Iris pigment epithelial cell (primary cell): ENCODE data around the gene ALG1L2.
A peak's percentile ranks its signal among the peaks of the same experiment; 100 is the strongest.
"Not testable (repeated sequence)": the region's sequence is repeated elsewhere in the genome, so short reads cannot be mapped to it uniquely, and the experiment has no call there.

ENCODE experiments used
- DNase-seq: peaks from one replicate; pipeline ENCODE4 v3.0.0-alpha.2; 2011; ENCODE audit warnings: low read depth

The ALG1L2 gene

DNA sequence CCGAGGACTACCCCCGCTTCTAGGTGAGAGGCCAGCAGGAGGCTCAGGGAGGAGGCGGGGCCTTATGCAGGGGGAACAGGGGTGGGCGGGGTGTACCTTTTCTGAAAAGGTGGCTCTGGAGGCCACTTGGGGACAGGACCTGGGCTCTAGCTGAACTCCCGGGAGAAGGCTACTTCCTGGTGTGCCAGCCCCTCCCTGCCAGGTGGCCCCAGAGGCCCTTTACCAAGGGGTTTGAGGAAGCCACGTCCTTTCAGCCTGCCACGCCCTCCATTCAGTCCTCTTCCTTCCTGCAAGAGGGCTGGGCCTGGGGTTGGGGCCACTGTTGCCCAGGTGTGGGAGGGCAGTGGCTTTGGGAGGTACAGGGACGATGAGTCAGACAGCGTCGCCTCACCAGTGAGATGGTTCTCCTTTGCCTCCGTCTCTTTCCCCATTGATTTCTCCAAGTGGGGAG is 12.9 kb downstream of the ALG1L2 start:
- DNase-seq: not testable (repeated sequence)

DNA sequence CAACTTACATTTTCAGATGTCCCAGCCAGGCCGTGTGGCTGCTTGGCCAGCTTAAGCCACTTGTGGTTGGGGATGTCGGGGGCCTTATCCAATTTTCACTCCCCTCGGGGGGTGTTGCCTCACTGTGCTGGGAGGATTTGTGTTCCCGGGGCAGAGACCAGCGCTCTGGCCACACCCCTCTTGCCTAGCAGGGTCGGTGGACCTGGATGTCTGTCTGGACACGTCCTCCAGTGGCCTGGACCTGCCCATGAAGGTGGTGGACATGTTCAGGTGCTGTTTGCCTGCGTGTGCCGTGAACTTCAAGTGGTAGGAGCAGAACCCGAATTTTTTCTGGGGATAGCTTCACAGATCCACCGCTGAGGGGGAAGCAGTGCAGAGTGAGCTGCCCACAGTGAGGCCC is 14.2 kb downstream of the ALG1L2 start:
- DNase-seq: not testable (repeated sequence)

DNA sequence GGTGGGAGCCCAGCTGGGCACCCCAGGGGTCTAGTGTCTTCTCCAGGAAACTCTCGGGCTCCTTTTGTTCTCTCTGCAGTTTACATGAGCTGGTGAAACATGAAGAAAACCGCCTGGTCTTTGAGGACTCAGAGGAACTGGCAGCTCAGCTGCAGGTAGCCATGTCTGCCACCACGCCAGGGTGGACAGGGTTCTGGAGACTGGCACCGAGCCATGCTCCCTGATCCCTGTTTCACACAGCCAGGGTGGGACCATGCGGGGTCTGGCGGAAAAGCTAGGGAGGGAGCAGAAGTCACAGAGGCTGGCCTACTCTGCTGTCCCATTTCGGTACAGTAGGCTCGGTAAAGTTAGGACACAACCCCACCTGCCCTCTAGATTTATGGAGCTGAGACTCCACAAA is 15.5 kb downstream of the ALG1L2 start:
- DNase-seq: not testable (repeated sequence)

DNA sequence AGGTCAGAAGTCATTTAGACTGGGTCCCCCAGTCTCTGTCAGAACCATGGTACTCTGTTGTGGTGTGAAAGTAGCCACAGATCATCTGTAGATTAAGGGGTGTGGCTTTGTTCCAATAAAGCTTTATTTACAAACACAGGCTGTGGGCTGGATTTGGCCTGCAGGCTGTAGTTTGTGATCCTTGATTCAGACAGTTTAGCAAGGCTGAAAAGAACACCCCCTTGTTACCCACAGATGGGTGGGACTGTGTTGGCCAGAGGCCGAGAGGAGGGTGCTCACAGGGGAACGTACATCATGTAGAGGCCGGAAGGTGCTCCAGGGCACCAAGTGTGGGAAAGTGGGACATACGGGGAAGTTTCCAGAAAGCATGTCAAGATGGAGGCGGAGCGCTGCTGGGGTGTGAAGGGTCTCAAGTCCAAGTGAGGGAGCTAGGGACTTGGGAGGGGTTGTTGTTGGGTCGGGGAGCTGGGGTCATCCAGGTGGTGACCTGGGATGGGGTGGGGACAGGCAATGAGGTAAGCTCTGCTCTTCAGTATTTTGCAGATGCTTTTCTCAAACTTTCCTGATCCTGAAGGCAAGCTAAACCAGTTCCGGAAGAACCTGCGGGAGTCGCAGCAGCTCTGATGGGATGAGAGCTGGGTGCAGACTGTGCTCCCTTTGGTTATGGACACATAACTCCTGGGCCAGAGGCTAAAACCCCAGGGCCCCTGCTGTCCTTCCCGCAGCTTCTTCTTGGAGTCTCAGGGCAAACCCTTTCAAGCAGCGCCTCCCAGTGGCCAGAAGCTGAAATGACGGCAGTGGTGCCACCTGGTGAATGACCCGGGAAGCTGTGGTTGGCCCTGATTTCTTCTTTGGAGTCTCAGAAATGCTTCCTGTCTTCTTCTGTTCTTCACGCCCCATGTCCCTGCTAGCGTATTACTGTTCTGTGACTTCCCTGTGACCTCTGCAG is 16.3 kb downstream of the ALG1L2 start:
- DNase-seq: not testable (repeated sequence)

DNA sequence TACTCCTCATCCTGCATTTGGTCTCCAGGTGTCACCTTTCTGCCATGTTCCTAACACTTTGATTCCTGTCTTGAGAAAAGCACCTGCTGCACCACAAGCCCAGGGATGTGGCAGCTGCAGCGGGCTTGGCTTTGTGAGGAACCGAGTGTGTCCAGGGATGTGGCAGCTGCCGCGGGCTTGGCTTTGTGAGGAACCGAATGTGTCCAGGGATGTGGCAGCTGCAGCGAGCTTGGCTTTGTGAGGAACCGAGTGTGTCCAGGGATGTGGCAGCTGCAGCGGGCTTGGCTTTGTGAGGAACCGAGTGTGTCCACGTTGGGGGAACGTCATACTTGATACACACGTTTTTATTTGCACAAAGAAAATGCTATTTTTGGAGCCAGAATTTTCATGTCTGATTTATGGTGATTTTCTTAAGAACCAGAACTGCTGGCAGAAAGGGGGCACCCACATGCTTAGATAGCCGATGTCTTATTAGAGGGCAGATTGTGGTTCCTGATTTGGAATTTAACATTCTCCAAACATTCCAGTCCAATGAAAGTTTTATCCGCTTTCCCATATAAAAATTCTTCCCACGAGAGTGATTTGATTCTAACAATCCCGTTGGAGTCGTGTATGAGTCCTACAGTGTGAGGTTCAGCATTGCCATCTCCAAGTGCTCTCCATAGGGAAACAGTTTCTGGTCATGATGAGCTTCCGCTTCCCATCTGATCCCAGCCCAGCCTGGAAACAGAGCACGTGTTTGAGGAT is 17.2 kb downstream of the ALG1L2 start:
- DNase-seq: not testable (repeated sequence)

DNA sequence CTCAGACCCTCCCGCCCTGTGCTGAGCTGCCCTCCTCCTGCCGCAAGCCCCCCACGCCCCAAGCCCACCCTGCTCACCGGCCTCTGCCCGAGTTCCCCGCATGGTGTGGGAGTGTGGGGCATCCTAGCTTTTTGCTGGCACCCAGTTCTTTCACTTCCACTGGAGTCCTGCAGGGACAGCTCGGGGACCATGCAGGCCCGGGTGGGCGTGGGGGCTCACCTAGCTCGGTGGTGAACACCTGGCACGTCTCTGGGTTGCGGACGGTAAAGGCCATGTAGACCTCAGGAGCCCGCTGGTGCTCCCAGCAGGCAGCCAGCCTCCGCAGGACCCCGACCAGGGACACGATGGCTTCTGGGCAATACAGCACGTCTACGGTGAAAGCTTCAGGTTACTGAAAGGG is 20.9 kb downstream of the ALG1L2 start:
- DNase-seq: not testable (repeated sequence)

DNA sequence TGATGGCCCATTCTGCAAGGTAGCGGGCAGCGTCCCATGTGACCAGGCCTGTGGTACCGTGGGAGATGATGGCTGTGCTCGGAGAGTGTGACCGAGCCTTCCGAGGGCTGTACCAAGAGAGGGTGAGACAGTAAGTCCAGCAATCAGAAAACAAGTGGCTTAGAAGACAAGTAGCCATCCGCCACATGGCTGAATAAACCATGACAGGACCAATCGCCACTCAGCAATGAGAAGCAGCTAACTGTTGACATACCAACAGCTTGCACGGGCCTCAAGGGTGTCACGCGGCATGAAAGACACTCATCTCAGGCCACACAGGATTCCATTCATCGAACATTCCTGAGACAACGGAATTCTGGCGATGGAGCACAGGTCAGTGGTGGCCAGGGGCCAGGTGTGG is 22.6 kb downstream of the ALG1L2 start:
- DNase-seq: peak; percentile 40

DNA sequence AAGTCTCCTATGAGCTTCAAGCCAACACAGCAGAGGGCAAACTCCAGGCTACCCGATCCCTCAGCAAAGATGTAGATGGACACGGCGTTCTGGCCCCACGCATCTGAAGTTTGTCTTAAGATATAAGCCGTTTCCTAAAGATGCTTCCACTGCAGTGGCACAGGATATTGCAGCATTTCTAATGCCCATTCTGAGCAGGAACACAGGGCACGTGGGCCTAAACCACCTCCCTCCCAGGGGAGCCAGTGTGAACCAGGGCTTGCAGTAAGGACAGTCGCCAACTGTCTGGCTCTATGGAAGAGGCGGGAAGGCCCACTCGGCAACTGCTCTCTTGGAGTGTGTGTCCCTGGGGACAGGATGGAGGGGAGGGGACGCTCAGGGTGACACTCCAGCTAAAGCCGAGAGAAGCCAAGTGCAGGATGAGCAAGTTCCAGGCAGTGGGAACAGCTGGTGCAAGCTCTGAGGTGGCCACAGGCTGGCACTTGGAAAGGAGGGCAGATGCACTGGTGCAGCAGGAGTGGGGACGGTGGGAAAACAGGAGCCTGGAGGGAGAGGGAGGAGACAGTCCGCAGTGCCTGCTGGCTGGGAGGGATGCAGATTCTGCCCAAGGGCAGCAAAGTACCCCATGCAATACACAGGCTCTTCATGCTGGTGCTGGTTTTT is 25.8 kb downstream of the ALG1L2 start:
- not testable (repeated sequence) for DNase-seq

DNA sequence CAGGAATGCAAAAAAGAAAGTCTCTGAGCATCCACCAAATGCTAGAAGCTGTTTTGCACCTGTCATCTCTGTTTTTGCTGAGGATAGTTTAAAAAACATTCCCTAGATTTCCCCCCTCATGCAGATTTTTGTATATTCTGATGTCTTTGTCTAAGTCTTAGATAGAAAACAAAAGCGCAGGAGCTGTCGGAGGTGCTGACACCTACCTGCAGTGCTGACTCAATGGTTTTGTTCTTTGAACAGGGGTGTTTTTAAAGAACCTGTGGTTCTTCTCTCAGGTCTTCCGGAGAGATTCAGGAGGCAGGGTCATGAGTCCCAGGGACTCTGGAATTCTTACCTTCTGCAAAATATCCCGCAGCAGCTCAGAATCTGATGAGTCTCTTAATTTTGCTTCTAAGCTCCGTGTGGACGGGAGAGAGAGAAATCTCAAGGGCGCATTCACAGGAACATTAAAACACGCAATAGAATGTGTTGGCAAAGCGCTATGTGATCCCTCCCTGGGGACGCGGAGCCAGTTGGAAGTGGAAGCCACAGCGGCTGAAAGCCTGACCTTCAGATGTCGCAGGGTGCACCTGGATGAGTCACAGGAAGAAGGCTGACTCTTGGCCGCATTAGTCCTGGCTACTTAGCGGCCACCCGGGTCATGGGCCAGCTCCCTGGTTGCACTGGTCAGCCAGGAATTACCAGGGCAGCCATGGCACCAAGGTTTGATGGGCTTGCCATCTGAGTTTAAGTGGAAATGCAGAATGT is 27.4 kb downstream of the ALG1L2 start:
- DNase-seq: not testable (repeated sequence)

DNA sequence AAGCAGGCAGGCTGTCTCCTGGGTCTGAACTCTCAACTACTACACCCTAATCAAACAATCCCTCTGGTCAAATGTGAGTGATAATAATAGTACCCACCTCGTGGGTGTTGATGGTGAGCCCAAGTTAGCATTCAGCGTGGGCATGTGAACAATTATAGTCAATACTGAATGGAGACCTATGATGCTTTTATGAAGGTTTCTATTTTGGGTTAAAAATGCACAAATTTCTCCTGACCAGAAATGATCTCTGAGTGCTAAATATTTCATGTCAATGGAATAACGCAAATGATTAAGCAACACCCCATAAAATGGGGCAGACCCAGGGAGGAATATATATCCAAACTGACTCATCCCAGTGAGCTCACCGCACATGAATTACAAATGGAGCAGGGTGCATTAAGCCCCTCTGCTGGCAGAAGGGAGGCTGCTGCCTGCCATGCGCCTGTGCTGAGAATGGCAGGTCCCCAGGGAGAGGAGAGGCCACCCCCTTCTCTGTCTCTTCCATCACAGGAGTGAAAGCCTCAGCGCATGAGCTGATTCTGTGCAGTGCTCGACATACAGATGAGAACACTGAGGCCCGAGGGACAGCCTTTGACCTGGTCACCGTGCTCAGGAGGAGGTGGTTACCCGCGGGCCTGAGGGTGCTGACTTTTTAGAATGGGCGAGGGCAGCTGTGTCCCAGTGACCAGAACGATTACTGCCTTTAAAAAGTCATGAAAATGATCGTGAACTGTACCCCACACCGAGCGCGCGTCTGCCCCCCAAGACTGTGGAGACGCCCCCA is 28.9 kb downstream of the ALG1L2 start:
- peak; percentile 69 for DNase-seq

DNA sequence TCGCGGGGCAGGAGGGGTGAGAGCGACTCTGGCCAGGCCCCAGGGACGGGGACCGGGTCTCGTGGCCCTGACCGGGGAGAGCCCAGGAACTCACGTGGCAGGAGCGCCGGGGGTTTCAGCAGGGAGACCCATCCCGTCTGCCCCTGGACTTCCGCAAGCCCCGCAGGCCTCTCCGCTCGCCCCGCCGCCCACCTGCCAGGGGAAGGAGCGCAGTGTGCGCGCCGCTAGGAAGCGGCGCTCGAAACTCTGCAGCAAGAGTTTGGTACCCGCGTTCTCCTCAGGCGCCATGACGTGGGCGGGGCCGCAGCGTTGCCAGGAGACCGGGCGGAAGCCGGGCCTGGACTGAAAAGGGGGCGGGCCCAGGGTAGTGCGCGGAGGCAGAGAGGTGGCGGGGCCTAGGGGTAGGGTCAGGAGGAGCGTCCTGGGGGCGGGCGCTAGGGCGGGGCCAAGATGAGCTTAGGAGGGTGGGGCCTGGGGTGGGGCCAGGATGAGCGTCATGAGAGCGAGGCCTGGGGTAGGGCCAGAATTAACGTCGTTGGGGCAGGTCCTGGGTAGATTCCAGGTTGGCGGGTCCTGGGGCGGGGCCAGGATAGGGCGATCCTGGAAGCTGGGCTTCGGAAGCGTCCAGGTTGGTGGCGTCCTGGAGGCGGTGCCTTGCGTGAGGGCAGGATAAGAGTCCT is 29.7 kb downstream of the ALG1L2 start:
- DNase-seq: peak; percentile 98

DNA sequence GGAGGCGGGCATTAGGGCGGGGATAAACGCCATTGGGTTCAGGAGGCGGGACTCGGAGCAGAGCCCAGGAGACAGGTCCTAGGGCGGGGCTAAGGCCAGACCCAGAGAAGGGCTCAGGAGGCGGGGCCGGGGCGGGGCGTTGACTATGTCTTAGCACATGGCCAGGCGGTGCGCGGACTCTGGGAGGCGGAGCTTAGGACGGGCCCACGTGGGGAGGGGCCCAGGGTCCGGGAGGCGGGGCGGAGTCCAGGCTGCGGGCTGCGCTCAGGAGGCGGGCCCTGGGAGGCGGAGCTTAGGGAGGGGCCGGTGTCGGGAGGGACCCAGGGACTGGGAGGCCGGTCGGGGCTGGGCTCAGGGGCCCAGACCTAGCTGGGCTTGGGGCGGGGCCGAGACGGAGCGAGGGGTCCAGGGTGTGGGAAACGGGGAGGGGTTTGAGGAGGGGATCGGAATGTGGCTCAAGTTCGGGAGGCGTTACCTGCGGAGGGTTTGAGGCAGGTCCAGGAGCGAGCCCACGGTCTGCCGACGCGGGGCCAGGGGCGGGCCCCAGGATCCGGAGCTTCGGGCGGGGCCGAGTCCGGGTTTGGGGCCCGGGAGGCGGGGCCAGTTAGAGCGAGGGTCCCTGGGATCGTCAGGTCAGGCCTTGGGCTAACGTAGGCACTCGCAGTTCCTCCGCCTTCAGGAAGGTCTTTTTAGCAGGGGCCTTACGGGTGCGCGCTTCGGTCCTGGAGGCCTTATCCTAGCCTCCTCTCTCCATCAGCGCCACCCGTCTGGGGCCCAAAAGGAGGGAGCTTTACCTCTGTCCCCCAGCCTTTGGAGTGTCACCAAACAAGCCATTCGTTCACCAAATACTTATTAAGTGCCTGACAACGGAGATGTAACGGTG is 30.5 kb downstream of the ALG1L2 start:
- DNase-seq: peak; percentile 92

DNA sequence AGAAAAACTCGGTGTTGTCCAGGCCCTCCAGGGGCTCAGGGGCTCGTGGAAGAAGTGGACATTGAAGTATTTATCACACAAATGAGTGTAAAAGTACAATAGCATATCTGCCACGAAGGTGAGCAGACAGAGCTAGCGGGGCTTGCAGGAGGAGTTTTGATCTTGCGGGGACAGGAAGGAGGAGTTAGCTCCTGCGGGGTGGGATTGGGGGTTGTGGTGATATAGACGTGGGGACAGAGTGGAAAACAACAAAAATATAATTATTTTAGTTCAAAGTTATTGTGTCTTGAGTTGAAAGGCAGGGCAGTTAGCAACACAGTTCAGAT is 31.1 kb downstream of the ALG1L2 start:
- not testable (repeated sequence) for DNase-seq

DNA sequence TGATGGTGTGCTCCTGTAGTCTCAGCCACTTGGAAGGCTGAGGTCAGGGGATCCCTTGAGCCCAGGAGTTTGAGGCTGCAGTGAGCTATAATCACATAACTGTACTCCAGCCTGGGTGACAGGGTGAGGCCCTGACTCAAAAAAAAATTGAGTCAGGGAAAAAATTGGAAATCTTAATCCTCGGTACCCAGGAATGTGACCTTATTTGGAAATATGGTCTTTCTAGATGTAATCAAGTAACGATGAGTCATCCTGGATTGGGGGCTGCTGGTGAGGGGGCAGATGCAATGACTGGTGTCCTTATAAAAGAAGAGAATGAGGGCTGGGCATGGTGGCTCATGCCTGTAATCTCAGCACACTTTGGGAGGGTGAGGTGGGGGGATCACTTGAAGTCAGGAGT is 33.8 kb downstream of the ALG1L2 start:
- DNase-seq: not testable (repeated sequence)

DNA sequence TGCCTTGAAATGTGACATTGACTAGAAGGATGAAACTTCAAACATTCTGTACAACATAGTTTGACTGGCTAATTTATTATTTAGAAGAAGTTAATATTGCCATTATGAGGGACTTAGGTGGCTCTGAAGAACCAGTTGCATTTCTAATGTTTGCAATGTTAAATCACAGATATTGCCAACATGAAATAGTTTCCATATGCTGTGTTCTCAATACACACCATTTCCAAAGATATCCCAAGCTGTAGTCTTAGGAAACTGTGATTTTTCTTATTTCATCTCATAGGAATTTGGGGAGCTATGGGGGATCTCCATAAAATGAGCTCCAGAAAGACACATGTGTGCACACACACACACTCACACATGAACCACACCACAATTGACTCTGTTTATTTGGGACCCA is 36.3 kb downstream of the ALG1L2 start:
- DNase-seq: no peak

DNA sequence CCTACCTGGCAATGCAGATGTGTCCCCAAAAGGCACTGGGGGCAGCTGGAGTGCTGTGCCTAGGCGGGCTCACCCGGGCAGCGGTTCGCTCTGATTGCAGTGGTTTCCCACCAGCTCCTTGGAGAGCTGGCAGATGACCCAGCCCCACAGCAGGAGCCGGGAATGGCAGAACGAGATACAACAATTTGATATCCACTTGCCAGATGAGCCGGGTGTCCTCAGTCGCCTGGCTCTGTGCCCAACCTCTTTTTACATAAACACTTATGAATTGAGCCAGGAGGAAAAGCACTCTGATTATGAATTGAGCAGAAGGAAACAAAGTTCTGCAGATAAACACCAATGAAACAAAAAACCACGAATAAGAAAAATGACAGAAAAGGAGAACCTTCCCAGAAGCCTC is 38.2 kb downstream of the ALG1L2 start:
- peak; percentile 55 for DNase-seq

DNA sequence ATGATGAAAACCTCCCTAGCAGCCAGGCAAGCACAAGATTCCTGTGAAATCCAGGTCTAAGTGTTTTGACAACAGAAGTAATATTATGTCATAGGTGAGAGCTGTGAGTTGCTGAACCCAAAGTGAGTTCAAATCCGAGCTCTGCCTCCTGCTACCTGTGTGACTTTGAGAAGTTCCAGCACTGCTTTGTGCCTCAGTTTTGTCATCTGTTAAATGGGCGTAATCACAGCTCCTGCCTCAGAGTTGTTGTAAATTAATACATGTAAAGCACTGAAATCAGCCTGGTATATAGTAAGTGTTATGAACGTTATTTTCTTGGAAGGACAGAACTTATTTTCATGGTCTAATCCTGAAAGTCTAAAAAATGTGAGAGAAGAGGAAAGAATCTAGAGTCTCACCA is 38.7 kb downstream of the ALG1L2 start:
- not testable (repeated sequence) for DNase-seq

DNA sequence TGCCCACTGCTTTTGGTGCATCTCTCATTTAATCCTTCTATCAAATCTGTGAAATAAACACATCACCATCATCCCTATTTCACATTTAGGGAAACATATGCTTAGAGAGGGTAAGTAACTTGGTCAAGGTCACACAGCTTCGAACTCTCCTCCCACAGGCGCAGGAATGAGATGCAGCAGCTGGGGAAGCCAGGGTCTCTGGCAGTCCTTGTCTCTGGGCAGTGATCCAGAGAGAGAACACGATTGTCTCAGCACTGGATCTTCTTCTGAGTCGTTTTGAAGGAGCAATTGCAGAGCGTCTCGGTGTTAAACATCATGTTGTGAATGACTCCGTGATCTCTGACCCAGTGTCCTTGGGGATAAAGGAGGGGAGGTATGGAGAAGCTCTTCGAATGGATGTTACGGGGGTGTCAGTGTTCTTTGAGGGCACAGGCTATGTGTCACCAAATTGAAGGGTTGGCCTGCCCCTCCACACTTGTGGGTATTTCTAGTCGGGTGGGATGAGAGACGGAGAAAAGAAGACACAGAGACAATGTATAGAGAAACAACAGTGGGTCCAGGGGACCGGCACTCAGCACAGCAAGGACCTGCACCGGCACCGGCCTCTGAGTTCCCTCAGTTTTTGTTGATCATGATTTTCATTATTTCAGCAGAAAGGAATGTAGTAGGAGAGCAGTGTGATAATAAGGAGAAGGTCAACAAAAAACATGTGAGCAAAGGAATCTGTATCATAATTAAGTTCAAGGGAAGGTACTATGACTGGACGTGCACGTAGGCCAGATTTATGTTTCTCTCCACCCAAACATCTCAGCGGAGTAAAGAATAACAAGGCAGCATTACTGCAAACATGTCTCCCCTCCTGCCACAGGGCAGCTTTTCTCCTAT is 41.5 kb downstream of the ALG1L2 start:
- DNase-seq: peak; percentile 42
